Measurements from ENCODE around the gene PEX7.
"Not testable (repeated sequence)": the region's sequence is repeated elsewhere in the genome, so short reads cannot be mapped to it uniquely, and the experiment has no call there.

Gene PEX7

GRCh38 chr6:136949957-136950356, 127.6 kb downstream of the PEX7 start:
- DNase-seq (ENCODE audit: low read depth in 2 of 3, low spot score in 2 of 3), result not testable (repeated sequence)

- DNase-seq (ENCODE audit: low read depth in 2 of 3, low spot score in 2 of 3), result no peak
Observed at GRCh38 chr6:136950436-136951126, 128.2 kb downstream of the PEX7 start.

- DNase-seq (ENCODE audit: low read depth in 2 of 3, low spot score in 2 of 3), result no peak
Observed at GRCh38 chr6:136952714-136953260, 130.4 kb downstream of the PEX7 start.

GRCh38 chr6:136955123-136955522, 132.7 kb downstream of the PEX7 start:
- no peak for DNase-seq (ENCODE audit: low read depth in 2 of 3, low spot score in 2 of 3)

GRCh38 chr6:136956590-136957544, 134.5 kb downstream of the PEX7 start:
- no peak for DNase-seq (ENCODE audit: low read depth in 2 of 3, low spot score in 2 of 3)

- DNase-seq (ENCODE audit: low read depth in 2 of 3, low spot score in 2 of 3), result no peak
Observed at GRCh38 chr6:136958168-136958567, 135.8 kb downstream of the PEX7 start.

- no peak for DNase-seq (ENCODE audit: low read depth in 2 of 3, low spot score in 2 of 3)
Observed at GRCh38 chr6:136959471-136959891, 137.1 kb downstream of the PEX7 start.

- DNase-seq (ENCODE audit: low read depth in 2 of 3, low spot score in 2 of 3), result not testable (repeated sequence)
Observed at GRCh38 chr6:136959935-136960334, 137.5 kb downstream of the PEX7 start.

- DNase-seq (ENCODE audit: low read depth in 2 of 3, low spot score in 2 of 3), result no peak
Observed at GRCh38 chr6:136960781-136961180, 138.4 kb downstream of the PEX7 start.

GRCh38 chr6:136961848-136962247, 139.5 kb downstream of the PEX7 start:
- no peak for DNase-seq (ENCODE audit: low read depth in 2 of 3, low spot score in 2 of 3)

- no peak for DNase-seq (ENCODE audit: low read depth in 2 of 3, low spot score in 2 of 3)
Observed at GRCh38 chr6:136962661-136963060, 140.3 kb downstream of the PEX7 start.

GRCh38 chr6:136963259-136963658, 140.9 kb downstream of the PEX7 start:
- no peak for DNase-seq (ENCODE audit: low read depth in 2 of 3, low spot score in 2 of 3)
